Activated CD8-positive, alpha-beta memory T cell treated with anti-CD3 and anti-CD28 coated beads for 1 hour (primary cell): Measurements from ENCODE around the gene COL15A1.

Source experiments
- DNase-seq, 2 donors: peaks; one replicate each; pipeline ENCODE4 v3.0.0-alpha.2; 2020; ENCODE audit warnings: low read depth in 1 of 2; ENCODE audit errors: extremely low read depth in 1 of 2

COL15A1 gene

GRCh38 chr9:98971168-98971914 lies 27.6 kb downstream of the COL15A1 start:
- DNase-seq = no peak

GRCh38 chr9:98971915-98972223 lies 28.2 kb downstream of the COL15A1 start:
- DNase-seq = no peak

- DNase-seq = no peak
These were observed 29.0 kb downstream of the COL15A1 start for GRCh38 chr9:98972716-98973115.

GRCh38 chr9:98973171-98973570 lies 29.5 kb downstream of the COL15A1 start:
- no peak for DNase-seq

- DNase-seq = no peak
These were observed 29.9 kb downstream of the COL15A1 start for GRCh38 chr9:98973576-98973975.

GRCh38 chr9:98974106-98974505 lies 30.4 kb downstream of the COL15A1 start:
- no peak for DNase-seq

GRCh38 chr9:98974554-98974953 lies 30.8 kb downstream of the COL15A1 start:
- no peak for DNase-seq

- peak; percentile 48 to 68 for DNase-seq
These were observed 31.4 kb downstream of the COL15A1 start for GRCh38 chr9:98974994-98975712.

- DNase-seq = no peak
These were observed 32.1 kb downstream of the COL15A1 start for GRCh38 chr9:98975838-98976237.

GRCh38 chr9:98977246-98977714 lies 33.6 kb downstream of the COL15A1 start:
- no peak for DNase-seq

GRCh38 chr9:98977813-98978212 lies 34.1 kb downstream of the COL15A1 start:
- no peak for DNase-seq

- DNase-seq = no peak
These were observed 34.5 kb downstream of the COL15A1 start for GRCh38 chr9:98978231-98978681.

- DNase-seq = no peak
These were observed 36.6 kb downstream of the COL15A1 start for GRCh38 chr9:98980291-98980690.

GRCh38 chr9:98983295-98984268 lies 39.9 kb downstream of the COL15A1 start:
- DNase-seq = no peak

GRCh38 chr9:98985596-98985995 lies 41.9 kb downstream of the COL15A1 start:
- DNase-seq = no peak

- DNase-seq = no peak
These were observed 43.4 kb downstream of the COL15A1 start for GRCh38 chr9:98986866-98987651.

GRCh38 chr9:98989036-98990000 lies 45.6 kb downstream of the COL15A1 start:
- DNase-seq = no peak

- no peak for DNase-seq
These were observed 46.6 kb downstream of the COL15A1 start for GRCh38 chr9:98990181-98990870.
